ENCODE measurements around the gene SLX4IP. TPM values are rescaled to one million over a fixed set of nuclear protein-coding genes. Genes with fewer than 3 reads are reported as not detected.

SLX4IP gene
- total RNA-seq, 1 donor from 2014 or later: 5.4 TPM

GRCh38 chr20:10547276-10548114 is 112.4 kb downstream of the SLX4IP start:
- no peak for DNase-seq (ENCODE audit: low spot score)
- Mint-ChIP-seq H3K9me3 (ENCODE audit: low read depth) (no peaks in the 10 kb centered on the region), H3K36me3 (ENCODE audit: low read depth) (no peaks in the 10 kb centered on the region), H3K4me3 (ENCODE audit: unreplicated experiment) (no peak overlapping the region), H3K27ac (ENCODE audit: unreplicated experiment) (no peak overlapping the region), H3K4me1 (ENCODE audit: low read depth) (peaks cover 25% of the 10 kb centered on the region), H3K27me3 (ENCODE audit: low read depth) (no peaks in the 10 kb centered on the region)
- TF ChIP-seq CTCF (IDR thresholded peaks at IDR 0.05): no peak

GRCh38 chr20:10549511-10549910 is 114.4 kb downstream of the SLX4IP start:
- Mint-ChIP-seq H3K9me3 (ENCODE audit: low read depth) (no peaks in the 10 kb centered on the region), H3K4me3 (ENCODE audit: unreplicated experiment) (no peak overlapping the region), H3K27ac (ENCODE audit: unreplicated experiment) (no peak overlapping the region), H3K4me1 (ENCODE audit: low read depth) (peaks cover 44% of the 10 kb centered on the region), H3K27me3 (ENCODE audit: low read depth) (no peaks in the 10 kb centered on the region), H3K36me3 (ENCODE audit: low read depth) (no peaks in the 10 kb centered on the region)
- DNase-seq (ENCODE audit: low spot score): no peak
- TF ChIP-seq CTCF (IDR thresholded peaks at IDR 0.05): no peak

DNA sequence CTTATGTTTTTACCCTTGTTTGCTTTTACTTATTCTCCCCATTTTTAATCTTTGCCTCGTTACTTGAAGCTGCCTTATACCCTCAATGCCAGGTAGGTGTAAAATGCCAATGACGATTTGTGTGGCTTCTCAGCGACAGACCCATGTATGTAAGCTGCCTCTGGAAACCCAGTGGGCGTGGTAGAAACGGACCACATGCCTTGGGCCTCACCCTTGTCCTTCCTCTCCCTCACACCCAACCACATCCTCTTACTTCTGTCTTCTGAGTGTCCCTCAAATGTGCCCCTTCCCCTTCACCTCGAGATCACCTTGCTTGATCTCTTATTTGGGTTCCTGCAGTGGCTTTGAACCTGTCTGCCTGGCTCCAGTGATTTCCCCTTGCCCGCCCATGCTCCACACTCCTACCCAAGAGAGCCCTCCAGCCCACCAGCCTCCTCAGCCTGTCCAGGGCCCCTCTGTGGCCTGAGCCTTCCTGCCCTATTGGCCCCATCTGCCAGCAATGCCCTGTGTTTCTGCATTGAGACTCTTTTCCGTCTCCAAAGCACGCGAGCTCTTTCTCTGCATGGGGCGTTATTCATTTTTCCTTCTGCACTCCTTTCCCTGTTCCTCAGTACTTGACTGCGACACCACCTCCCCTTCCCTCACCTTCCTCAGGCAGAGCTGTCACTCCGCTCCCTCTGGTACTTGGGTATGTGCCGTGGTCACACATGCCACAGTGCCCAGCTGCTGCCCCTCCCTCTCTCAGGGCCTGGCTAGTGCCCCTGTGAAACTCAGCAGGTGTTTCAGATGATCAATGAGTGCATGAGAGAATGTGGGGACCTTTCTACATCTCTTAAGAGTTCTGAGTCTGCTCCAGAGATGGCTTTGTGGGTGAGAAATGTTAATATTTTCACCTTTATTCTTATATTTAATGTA is 115.4 kb downstream of the SLX4IP start:
- Mint-ChIP-seq H3K9me3 (ENCODE audit: low read depth) (no peaks in the 10 kb centered on the region), H3K27me3 (ENCODE audit: low read depth) (no peaks in the 10 kb centered on the region), H3K27ac (ENCODE audit: unreplicated experiment) (peak overlapping the region; percentile 46), H3K4me1 (ENCODE audit: low read depth) (peaks cover 50% of the 10 kb centered on the region), H3K36me3 (ENCODE audit: low read depth) (no peaks in the 10 kb centered on the region), H3K4me3 (ENCODE audit: unreplicated experiment) (no peak overlapping the region)
- no peak for TF ChIP-seq CTCF (IDR thresholded peaks at IDR 0.05)
- no peak for DNase-seq (ENCODE audit: low spot score)

DNA sequence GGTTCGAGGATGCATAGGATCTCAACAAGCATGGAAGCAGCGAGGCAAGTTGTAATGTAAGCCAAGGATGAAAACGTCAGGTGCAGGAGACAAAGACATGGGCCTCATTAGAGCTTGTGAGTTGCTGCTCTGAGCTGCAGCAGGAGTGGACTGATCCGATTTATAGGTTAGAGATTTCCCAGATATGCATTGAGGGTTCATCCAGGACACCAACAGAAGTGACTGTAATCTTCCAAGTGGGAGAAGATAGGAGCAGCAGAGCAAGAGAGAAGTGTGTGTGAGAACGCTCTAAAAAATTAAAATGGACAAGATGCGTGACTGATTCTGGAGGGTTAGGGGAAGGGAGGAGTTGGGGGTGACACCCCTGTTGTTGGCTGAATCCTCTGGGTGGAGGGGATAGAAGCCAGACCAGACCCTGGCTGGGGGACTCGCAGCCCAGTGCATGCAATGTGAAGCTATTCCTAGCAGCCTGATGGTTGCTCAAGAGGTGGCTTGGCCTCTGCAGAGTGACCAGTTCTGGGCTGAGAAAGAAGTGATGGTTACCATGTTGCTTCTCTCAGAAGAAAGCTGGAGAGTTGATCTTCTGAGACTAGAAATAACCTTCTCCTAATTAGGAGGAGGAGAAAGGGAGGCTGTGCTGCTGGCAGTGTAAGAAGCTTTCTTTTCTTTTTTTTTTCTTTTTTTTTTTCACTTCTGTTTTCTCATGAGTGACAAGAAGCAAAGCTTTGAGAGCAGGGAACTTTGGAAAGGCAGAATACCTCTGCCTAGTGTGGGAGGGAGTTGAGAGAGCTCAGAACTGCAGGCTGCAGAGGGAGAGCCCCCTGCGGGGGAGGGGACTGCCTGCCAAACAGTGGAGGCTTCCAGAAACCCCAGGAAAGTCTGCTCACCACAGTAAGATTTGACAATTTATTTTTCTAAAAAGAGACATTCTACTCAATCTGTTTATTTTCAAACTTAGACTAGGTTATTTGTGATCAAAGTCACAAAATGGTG is 116.9 kb downstream of the SLX4IP start:
- H3K9me3 Mint-ChIP-seq (ENCODE audit: low read depth): no peaks in the 10 kb centered on the region
- TF ChIP-seq CTCF (IDR thresholded peaks at IDR 0.05): no peak
- DNase-seq (ENCODE audit: low spot score): no peak
- peak overlapping the region; percentile 78 for H3K27ac Mint-ChIP-seq (ENCODE audit: unreplicated experiment)
- H3K36me3 Mint-ChIP-seq (ENCODE audit: low read depth): no peaks in the 10 kb centered on the region
- H3K27me3 Mint-ChIP-seq (ENCODE audit: low read depth): no peaks in the 10 kb centered on the region
- H3K4me3 Mint-ChIP-seq (ENCODE audit: unreplicated experiment): no peak overlapping the region
- peaks cover 65% of the 10 kb centered on the region for H3K4me1 Mint-ChIP-seq (ENCODE audit: low read depth)

Data from chondrocyte (in vitro differentiated cells).